VCaP (cell line): ENCODE results near the gene XXYLT1.

Source experiments
- H3K27ac ChIP-seq: fragments of 450-650 bp; 2 replicates; pipeline ENCODE4 v1.5.1; 2017
- TF ChIP-seq, protein P1 (sequence below): fragments of 450-650 bp; conservative IDR thresholded peaks from 2 replicates; pipeline ENCODE4 v1.5.1; 2017; ENCODE audit warnings: mild to moderate bottlenecking, moderate library complexity

The XXYLT1 gene

DNA sequence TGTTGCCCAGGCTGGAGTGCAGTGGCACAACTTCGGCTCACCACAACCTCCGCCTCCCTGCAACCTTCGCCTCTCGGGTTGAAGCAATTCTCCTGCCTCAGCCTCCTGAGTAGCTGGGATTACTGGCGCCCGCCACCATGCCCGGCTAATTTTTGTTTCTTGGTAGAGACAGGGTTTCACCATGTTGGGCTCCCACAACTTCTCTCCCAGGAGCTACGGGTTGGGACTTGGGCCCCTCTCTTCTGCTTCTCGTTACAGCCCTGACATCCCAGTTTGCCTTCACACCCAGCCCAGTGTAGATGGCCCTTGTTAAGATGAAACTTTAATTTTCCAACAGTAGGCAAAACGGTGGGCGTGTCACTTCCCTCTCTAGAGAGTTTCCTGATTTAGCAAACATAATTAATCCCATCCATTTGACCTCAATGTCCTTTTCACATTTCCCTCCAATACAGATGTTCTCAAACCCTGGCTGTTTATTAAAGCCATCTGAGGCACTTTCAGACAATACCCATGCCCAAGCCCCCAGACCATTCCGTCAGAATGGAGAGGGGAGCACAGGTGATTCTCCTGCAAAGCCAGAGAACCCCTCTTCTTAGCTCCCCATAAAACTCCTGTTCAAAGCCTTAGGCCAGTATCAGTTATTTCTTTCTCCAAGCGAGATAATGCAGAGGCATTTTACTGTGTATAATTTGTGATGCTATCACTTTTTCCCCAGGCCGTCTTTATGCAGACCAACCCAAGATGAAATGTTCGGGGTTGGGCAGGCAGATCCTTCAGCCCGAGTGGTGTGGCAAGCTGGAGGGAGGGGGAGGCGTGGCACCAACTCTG lies 245.7 kb downstream of the XXYLT1 start:
- H3K27ac ChIP-seq, result 0 out of 2 replicates have a peak overlapping the region, but pooled peaks have one; percentile 13
- TF ChIP-seq, protein P1, sequence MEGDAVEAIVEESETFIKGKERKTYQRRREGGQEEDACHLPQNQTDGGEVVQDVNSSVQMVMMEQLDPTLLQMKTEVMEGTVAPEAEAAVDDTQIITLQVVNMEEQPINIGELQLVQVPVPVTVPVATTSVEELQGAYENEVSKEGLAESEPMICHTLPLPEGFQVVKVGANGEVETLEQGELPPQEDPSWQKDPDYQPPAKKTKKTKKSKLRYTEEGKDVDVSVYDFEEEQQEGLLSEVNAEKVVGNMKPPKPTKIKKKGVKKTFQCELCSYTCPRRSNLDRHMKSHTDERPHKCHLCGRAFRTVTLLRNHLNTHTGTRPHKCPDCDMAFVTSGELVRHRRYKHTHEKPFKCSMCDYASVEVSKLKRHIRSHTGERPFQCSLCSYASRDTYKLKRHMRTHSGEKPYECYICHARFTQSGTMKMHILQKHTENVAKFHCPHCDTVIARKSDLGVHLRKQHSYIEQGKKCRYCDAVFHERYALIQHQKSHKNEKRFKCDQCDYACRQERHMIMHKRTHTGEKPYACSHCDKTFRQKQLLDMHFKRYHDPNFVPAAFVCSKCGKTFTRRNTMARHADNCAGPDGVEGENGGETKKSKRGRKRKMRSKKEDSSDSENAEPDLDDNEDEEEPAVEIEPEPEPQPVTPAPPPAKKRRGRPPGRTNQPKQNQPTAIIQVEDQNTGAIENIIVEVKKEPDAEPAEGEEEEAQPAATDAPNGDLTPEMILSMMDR, result no peak

- TF ChIP-seq, protein P1, result no peak
- H3K27ac ChIP-seq, result no peak overlapping the region
Observed at GRCh38 chr3:195023989-195024388, 247.0 kb downstream of the XXYLT1 start.

DNA sequence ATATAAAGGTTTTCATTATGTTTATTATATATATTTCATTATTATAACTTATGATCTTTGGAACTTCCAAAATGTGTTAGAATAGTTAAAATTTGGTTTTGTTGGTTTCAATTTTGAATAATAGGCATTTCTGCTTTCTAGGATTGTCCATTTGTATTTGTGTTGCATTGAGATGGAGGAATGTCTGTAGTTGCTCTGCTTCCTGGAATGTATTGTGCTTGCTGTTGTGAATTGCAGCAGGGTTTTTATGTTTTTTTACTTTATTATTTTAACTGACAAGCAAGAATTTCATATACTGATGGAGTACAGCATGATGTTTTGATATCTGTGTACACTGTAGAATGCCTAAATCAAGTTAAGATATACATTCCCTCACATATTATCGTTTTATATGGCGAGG lies 247.4 kb downstream of the XXYLT1 start:
- H3K27ac ChIP-seq, result no peak overlapping the region

GRCh38 chr3:195021692-195022091 lies 249.3 kb downstream of the XXYLT1 start:
- no peak overlapping the region for H3K27ac ChIP-seq
- TF ChIP-seq, protein P1, result no peak

More for the DNA sequence above, 247.4 kb downstream of the XXYLT1 start:
- TF ChIP-seq, protein P1, result no peak

DNA sequence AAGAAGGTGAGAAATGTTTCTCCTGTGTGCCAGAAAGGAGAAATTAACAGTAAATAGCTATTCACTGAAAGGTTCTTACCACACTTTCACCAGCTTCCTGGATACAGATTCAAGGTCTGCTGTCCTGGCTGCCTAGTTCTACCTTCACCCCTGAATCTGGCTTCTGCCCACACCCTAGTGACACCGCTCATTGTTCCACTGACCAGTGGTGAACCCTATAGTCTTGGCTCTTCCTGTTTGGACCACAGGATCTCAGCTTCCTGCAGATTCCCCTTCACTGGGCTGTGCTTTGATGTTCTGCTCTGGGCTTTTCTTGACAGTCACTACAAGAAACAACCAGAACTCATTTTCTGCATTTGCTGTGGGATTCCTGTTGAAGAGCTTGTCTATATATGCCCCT lies 250.0 kb downstream of the XXYLT1 start:
- no peak overlapping the region for H3K27ac ChIP-seq
- TF ChIP-seq, protein P1, result no peak

GRCh38 chr3:195020185-195020584 lies 250.8 kb downstream of the XXYLT1 start:
- H3K27ac ChIP-seq, result no peak overlapping the region
- TF ChIP-seq, protein P1, result no peak

DNA sequence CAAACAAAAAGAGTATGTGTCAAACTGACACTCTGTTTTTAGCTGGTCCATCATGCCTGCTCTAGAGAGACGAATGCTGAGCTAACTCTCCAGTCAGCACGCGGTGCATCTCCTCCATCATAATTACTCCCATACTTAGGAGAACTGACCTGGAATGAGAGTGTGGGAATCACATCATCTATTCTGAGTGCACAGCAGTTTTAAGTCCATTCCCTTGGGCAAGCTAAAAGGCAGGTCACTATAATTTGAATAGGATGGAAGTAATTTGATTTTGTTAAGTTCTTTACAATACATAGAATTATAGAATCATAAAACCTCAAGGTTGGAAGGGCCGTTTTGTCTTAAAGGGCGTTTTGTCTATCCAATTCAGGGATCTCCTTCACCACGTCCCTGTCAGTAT lies 251.6 kb downstream of the XXYLT1 start:
- no peak overlapping the region for H3K27ac ChIP-seq
- TF ChIP-seq, protein P1, result no peak
